HG02870 (cell line): Measurements from ENCODE around the gene ZNF586.
A peak's percentile ranks its signal among the peaks of the same experiment; 100 is the strongest.
"Not testable (repeated sequence)": the region's sequence is repeated elsewhere in the genome, so short reads cannot be mapped to it uniquely, and the experiment has no call there.

Source experiments
- ATAC-seq: cut with Tn5 transposase; IDR thresholded peaks from one replicate; pipeline ENCODE4 v1.9.1; 2021; ENCODE audit warnings: mild to moderate bottlenecking, moderate library complexity; ENCODE audit not compliant: unreplicated experiment

Gene ZNF586

GRCh38 chr19:57789288-57789687, 19.8 kb downstream of the ZNF586 start:
- no peak for ATAC-seq

- ATAC-seq, result not testable (repeated sequence)
Measured at GRCh38 chr19:57796580-57796979, 27.1 kb downstream of the ZNF586 start.

- no peak for ATAC-seq
Measured at GRCh38 chr19:57800696-57801095, 31.2 kb downstream of the ZNF586 start.

- no peak for ATAC-seq
Measured at GRCh38 chr19:57802269-57802668, 32.8 kb downstream of the ZNF586 start.

GRCh38 chr19:57803265-57803593, 33.8 kb downstream of the ZNF586 start:
- no peak for ATAC-seq

GRCh38 chr19:57803594-57804325, 34.3 kb downstream of the ZNF586 start:
- no peak for ATAC-seq

GRCh38 chr19:57807541-57807940, 38.1 kb downstream of the ZNF586 start:
- ATAC-seq, result no peak

GRCh38 chr19:57810410-57811295, 41.2 kb downstream of the ZNF586 start:
- not testable (repeated sequence) for ATAC-seq

GRCh38 chr19:57812226-57812625, 42.8 kb downstream of the ZNF586 start:
- ATAC-seq, result peak; percentile 49

GRCh38 chr19:57812975-57813820, 43.7 kb downstream of the ZNF586 start:
- not testable (repeated sequence) for ATAC-seq

GRCh38 chr19:57813919-57814504, 44.5 kb downstream of the ZNF586 start:
- no peak for ATAC-seq

GRCh38 chr19:57814505-57815246, 45.2 kb downstream of the ZNF586 start, which contains the start of gene ZNF552:
Gene ZNF552, minus strand, starts transcription at chr19:57814913. Its CDS starts 170 bp downstream, at chr19:57814743.
- peak; percentile 65 for ATAC-seq

- no peak for ATAC-seq
Measured at GRCh38 chr19:57815247-57816075, 46.0 kb downstream of the ZNF586 start.

- ATAC-seq, result no peak
Measured at GRCh38 chr19:57816652-57817051, 47.2 kb downstream of the ZNF586 start.

- ATAC-seq, result no peak
Measured at GRCh38 chr19:57817976-57818375, 48.5 kb downstream of the ZNF586 start.

GRCh38 chr19:57818378-57818777, 48.9 kb downstream of the ZNF586 start:
- no peak for ATAC-seq

- peak; percentile 85 for ATAC-seq
Measured at GRCh38 chr19:57819475-57820148, 50.1 kb downstream of the ZNF586 start.

- no peak for ATAC-seq
Measured at GRCh38 chr19:57820599-57820998, 51.1 kb downstream of the ZNF586 start.

GRCh38 chr19:57821095-57821494, 51.6 kb downstream of the ZNF586 start:
- not testable (repeated sequence) for ATAC-seq
